Heart left ventricle (tissue), 16 donors: ENCODE data around the gene RALGAPA2. TPM values are rescaled to one million over a fixed set of nuclear protein-coding genes. Genes with fewer than 3 reads are reported as not detected.

Experiments used
- ATAC-seq, 4 donors: fragments of 200-7000 bp; cut with Tn5 transposase; one replicate each; pipeline ENCODE4 v1.9.1; 2020 to 2022; ENCODE audit warnings: moderate library complexity in 4 of 4, mild to moderate bottlenecking in 3 of 4, moderate number of reproducible peaks in 1 of 4
- DNase-seq, 5 donors: peaks; one replicate each; pipeline ENCODE4 v3.0.0-alpha.2; 2020
- H3K27ac ChIP-seq, 12 donors: fragments of 200-600 bp; sonication (generic) in 4 of 12; one replicate each; pipeline versions ENCODE4 v1.5.0 to v1.8.0; 2016 to 2022; ENCODE audit warnings: mild to moderate bottlenecking in 2 of 12
- H3K27me3 ChIP-seq, 9 donors: fragments of 200-600 bp; sonication (generic) in 2 of 9; one replicate each; pipeline versions ENCODE4 v1.5.1 to v1.8.0; 2016 to 2022; ENCODE audit warnings: mild to moderate bottlenecking in 3 of 9
- H3K36me3 ChIP-seq, 9 donors: fragments of 200-600 bp; sonication (generic) in 2 of 9; one replicate each; pipeline versions ENCODE4 v1.5.0 to v1.8.0; 2018 to 2022; ENCODE audit warnings: mild to moderate bottlenecking in 2 of 9
- H3K4me1 ChIP-seq, 12 donors: fragments of 200-600 bp; sonication (generic) in 4 of 12; one replicate each; pipeline versions ENCODE4 v1.5.0 to v1.8.0; 2016 to 2022; ENCODE audit warnings: mild to moderate bottlenecking in 3 of 12
- H3K4me3 ChIP-seq, 12 donors: fragments of 200-600 bp; sonication (generic) in 4 of 12; one replicate each; pipeline versions ENCODE4 v1.5.0 to v1.8.0; 2017 to 2022; ENCODE audit warnings: mild to moderate bottlenecking in 9 of 12, moderate library complexity in 4 of 12
- H3K9me3 ChIP-seq, 12 donors: fragments of 200-600 bp; sonication (generic) in 4 of 12; one replicate each; pipeline versions ENCODE4 v1.5.0 to v1.8.0; 2016 to 2022; ENCODE audit warnings: mild to moderate bottlenecking in 1 of 12
- POLR2A ChIP-seq, 2 donors: fragments of 450-650 bp; IDR thresholded peaks; one replicate each; pipeline ENCODE4 v1.6.1; 2017; ENCODE audit warnings: antibody characterized with exemption in 2 of 2, mild to moderate bottlenecking in 2 of 2, moderate library complexity in 2 of 2
- WGBS, 4 donors: extraction: QIAGEN DNeasy Blood & Tissue Kit in 2 of 4; methylation state at CpG; one replicate each; pipeline versions ENCODE4 v1.1.5 to v1.1.7; 2013 to 2018; 5-methylcytosine and 5-hydroxymethylcytosine counted together
- intact Hi-C, 10 donors: fragments of 100-400 bp; cut with DNase I; formaldehyde crosslinking; loops; one replicate each; pipeline versions ENCODE4 v1.11.1 to v1.14.2; 2022
- polyA plus RNA-seq, 2 donors: library from polyadenylated mRNA; stranded (reverse); fragments of 200-250 nt; gene quantifications; one replicate each; pipeline ENCODE4 v1.2.3, GENCODE V29; 2013
- total RNA-seq, 9 donors: library from RNA; depleted of rRNA in 2 of 9; stranded (reverse); fragments of >200 nt in 2 of 9; fragmentation: NEBNext Ultra II Directional in 3 of 9; extraction: Animal tissue kit (Norgen Biotek cat#: 25700) in 3 of 9; gene quantifications; one replicate each; pipeline versions ENCODE4 v1.1.0 to v1.2.4, GENCODE V29; 2016 to 2023
- TF ChIP-seq, protein P1 (sequence below), 12 donors: fragments of 200-600 bp; sonication (generic) in 4 of 12; IDR thresholded peaks; one replicate each; pipeline versions ENCODE4 v1.5.0 to v1.8.0; 2018 to 2022; ENCODE audit warnings: antibody characterized with exemption in 12 of 12, mild to moderate bottlenecking in 5 of 12
- donor health status: ischemic (EF 13 %, LVEDD 7.1; RV severe dilation, severe dysfunction).
- donor health status: healthy with polysubstance abuse.
- donor health status: DM: no; HTN: yes; CAD: no.
- donor health status: DM: no; HTN: no; CAD: no.
- donor health status: ischemic (EF 25% LVEDD 6.9; RV normal size, moderate dysfunction).
- donor health status: ischemic (EF 25% LVEDD 5.7; RV mildly dilated, moderate dysfunction).
- donor health status: healthy.
- donor health status: DM: yes; HTN: yes; CAD: no.
- donor health status: ischemic (EF 35%, LVEDD 5.7; RV mildly dilated, moderate dysfunction).
- donor health status: nonischemic (EF 11% LVEDD 7.7; RV severe dilation, severe dysfunction).
- donor health status: DM: yes; HTN: yes; CAD: no.
- donor health status: PGD.
- donor health status: ischemic (EF 29% LVEDD 5.4; RV normal size, mild dysfunction).
- donor health status: nonischemic (EF 23%, LVEDD 6.1; RV moderate dilation, normal function).

RALGAPA2 gene
- total and polyA plus RNA-seq, 11 donors = 5.6 to 33.8 (median 21.4) TPM

DNA sequence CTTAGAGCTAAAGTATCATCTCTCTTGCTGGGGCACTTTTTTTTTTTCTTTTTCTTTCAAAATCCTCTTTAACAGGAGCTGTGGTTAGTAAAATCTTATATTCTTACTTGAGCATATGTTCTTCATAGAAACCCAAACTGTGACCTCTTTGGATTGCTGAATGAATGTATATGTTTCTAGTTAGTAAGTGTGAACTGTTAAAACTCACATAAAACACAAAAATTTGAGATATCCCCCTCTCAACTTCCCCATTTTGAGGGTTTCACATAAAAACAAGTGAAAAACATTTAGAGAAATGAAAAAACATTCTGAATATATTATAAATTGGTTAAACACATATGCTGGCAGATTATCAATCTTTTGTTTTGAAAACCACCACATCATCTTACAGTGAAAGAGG is 266.4 kb downstream of the RALGAPA2 start:
- Histone ChIP-seq H3K27me3 (no peaks in the 10 kb centered on the region), H3K27ac (no peak overlapping the region), H3K36me3 (peaks cover 0 to 3% (median 0%) of the 10 kb centered on the region in 9 donors), H3K9me3 (no peaks in the 10 kb centered on the region), H3K4me1 (peaks cover 0 to 22% (median 9%) of the 10 kb centered on the region in 12 donors), H3K4me3 (no peak overlapping the region)
- intact Hi-C loops = loop anchor here in 1 of 10 donors (10.0 kb wide), 1 partner anchor 81 kb away; the partner anchor contains the start of gene INSM1
- DNase-seq (no peak), ATAC-seq (no peak)
- no peak for TF ChIP-seq POLR2A (IDR thresholded peaks at IDR 0.05)
- TF ChIP-seq, protein P1, sequence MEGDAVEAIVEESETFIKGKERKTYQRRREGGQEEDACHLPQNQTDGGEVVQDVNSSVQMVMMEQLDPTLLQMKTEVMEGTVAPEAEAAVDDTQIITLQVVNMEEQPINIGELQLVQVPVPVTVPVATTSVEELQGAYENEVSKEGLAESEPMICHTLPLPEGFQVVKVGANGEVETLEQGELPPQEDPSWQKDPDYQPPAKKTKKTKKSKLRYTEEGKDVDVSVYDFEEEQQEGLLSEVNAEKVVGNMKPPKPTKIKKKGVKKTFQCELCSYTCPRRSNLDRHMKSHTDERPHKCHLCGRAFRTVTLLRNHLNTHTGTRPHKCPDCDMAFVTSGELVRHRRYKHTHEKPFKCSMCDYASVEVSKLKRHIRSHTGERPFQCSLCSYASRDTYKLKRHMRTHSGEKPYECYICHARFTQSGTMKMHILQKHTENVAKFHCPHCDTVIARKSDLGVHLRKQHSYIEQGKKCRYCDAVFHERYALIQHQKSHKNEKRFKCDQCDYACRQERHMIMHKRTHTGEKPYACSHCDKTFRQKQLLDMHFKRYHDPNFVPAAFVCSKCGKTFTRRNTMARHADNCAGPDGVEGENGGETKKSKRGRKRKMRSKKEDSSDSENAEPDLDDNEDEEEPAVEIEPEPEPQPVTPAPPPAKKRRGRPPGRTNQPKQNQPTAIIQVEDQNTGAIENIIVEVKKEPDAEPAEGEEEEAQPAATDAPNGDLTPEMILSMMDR (IDR thresholded peaks at IDR 0.05) = no peak

DNA sequence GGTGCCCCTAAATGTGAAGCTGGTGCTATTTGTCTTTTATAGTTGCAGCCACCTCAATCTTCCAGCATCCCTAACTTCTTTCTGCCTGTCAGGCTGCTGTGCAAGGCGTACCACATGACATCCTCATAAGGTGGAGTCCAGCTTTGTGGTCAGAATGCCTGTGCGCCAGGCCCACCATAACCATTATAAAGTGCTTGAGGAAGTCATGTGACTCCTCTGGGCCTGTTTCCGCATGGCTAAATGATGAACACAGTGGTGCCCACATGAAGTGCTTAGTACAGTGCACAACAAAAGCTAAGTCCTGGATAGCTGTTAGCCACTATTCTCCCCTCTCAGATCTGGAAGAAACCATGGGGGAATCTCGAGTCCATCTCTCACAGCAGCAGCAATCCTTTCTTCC is 268.9 kb downstream of the RALGAPA2 start:
- Histone ChIP-seq H3K36me3 (peaks cover 0 to 4% (median 0%) of the 10 kb centered on the region in 9 donors), H3K4me3 (no peak overlapping the region), H3K27ac (no peak overlapping the region), H3K9me3 (no peaks in the 10 kb centered on the region), H3K4me1 (peaks cover 0 to 15% (median 5%) of the 10 kb centered on the region in 12 donors), H3K27me3 (no peaks in the 10 kb centered on the region)
- no peak for DNase-seq
- intact Hi-C loops = loop anchor here in 1 of 10 donors (10.0 kb wide), 1 partner anchor 79 kb away; the partner anchor contains the start of gene INSM1
- 93 to 100% (median 95%) methylated on average over 3 to 4 of the region's 4 CpGs for WGBS, 4 donors
- ATAC-seq = no peak
- TF ChIP-seq POLR2A (IDR thresholded peaks at IDR 0.05) = no peak
- TF ChIP-seq, protein P1 (IDR thresholded peaks at IDR 0.05) = no peak

DNA sequence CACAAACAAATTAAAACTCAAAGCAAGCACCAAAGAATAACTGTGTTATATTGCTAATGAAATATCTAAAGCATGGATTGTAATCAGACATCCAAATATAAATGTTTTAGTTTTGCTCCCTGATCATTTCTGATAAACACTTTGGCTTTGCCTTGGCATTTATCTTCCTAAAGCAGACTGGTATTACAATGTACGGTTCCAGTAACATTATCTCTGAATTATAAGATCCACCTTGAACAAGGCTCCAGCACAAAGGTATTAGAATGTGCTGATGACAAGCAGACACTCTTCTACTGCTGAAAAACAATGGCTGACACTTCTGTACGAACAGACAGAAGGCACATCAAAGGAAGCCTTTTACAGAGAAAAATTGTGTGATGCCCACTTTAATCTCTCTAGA is 270.0 kb downstream of the RALGAPA2 start:
- WGBS, 4 donors = 78 to 88% (median 82%) methylated on average over 2 of the region's 2 CpGs
- no peaks in the 10 kb centered on the region for H3K9me3 ChIP-seq
- TF ChIP-seq, protein P1 (IDR thresholded peaks at IDR 0.05) = no peak
- no peak for TF ChIP-seq POLR2A (IDR thresholded peaks at IDR 0.05)
- ATAC-seq = no peak
- H3K4me1 ChIP-seq = peaks cover 0 to 15% (median 5%) of the 10 kb centered on the region in 12 donors
- H3K27me3 ChIP-seq = no peaks in the 10 kb centered on the region
- peaks cover 0 to 6% (median 0%) of the 10 kb centered on the region in 9 donors for H3K36me3 ChIP-seq
- H3K4me3 ChIP-seq = no peak overlapping the region
- no peak overlapping the region for H3K27ac ChIP-seq
- no peak for DNase-seq
- intact Hi-C loops = loop anchor here in 1 of 10 donors (10.0 kb wide), 1 partner anchor 78 kb away; the partner anchor contains the start of gene INSM1

DNA sequence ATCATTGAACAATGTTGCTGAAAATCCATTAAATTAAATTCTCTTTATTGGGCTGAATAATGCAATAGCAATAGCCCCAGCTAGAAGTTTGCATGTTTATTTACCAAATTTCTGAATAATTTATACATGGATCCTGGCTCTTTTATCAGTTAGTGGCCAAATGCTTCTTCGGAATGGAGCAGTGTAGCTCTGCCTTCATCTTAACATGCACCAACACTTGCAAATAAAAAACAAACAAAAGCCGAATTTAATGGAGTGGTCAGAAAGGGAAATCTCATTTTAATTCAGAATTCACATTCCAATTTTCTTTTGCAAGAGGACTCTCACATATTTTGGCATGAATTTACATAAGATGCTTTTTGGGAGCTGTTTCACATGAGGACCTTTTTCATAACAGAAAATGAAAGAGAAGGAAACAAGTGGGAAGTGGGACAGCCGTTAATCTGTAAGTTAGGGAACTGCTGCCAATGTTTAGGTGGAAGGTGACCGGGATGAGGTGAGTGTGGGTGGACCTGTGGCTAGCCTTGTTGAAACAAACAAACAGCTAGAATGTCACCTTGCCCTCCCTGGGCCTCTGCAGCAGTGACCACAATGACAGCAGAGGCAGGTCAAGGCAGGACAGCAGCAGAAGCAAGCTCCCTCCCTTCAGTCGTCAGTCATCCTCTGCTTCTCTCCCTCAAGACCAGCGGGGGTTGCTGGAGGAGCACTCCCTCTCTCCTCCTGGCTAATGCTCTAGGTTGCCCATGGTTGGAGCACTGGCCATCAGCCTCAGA is 271.4 kb downstream of the RALGAPA2 start:
- DNase-seq = no peak
- Histone ChIP-seq H3K4me1 (peaks cover 0 to 13% (median 5%) of the 10 kb centered on the region in 12 donors), H3K36me3 (peaks cover 0 to 16% (median 0%) of the 10 kb centered on the region in 9 donors), H3K27me3 (no peaks in the 10 kb centered on the region), H3K4me3 (no peak overlapping the region), H3K9me3 (no peaks in the 10 kb centered on the region), H3K27ac (no peak overlapping the region)
- WGBS, 4 donors = 46 to 62% (median 57%) methylated on average over 6 of the region's 6 CpGs
- TF ChIP-seq, protein P1 (IDR thresholded peaks at IDR 0.05) = no peak
- TF ChIP-seq POLR2A (IDR thresholded peaks at IDR 0.05) = no peak
- intact Hi-C loops = loop anchor here in 1 of 10 donors (10.0 kb wide), 1 partner anchor 76 kb away; the partner anchor contains the start of gene INSM1
- peak; percentile 20 to 73 (median 56) for ATAC-seq
